Neutrophil (primary cell): ENCODE data around the gene ARNT2.

Experiments
- H3K27ac ChIP-seq: fragments of 200-600 bp; sonication (generic); 2 replicates; pipeline ENCODE4 v1.5.1; 2016; ENCODE audit warnings: mild to moderate bottlenecking, moderate library complexity
- H3K27me3 ChIP-seq: fragments of 200-600 bp; sonication (generic); 2 replicates; pipeline ENCODE4 v1.6.0; 2016; ENCODE audit warnings: mild to moderate bottlenecking
- H3K36me3 ChIP-seq: fragments of 200-600 bp; sonication (generic); 2 replicates; pipeline ENCODE4 v1.5.1; 2017
- H3K4me1 ChIP-seq, 2 experiments: fragments of 200-600 bp in 1 of 2; sonication (generic) in 1 of 2; 1 replicate in 1 of 2; 2 replicates in 1 of 2; pipeline versions ENCODE4 v1.5.1 to v1.6.1; 2013 to 2016; ENCODE audit warnings: low read depth in 1 of 2, low read length in 1 of 2, mild to moderate bottlenecking in 1 of 2, moderate library complexity in 1 of 2; ENCODE audit not compliant: control insufficient read depth in 1 of 2, insufficient read depth in 1 of 2
- H3K4me3 ChIP-seq, 2 experiments: fragments of 200-600 bp in 1 of 2; sonication (generic) in 1 of 2; 1 replicate in 1 of 2; 2 replicates in 1 of 2; pipeline ENCODE4 v1.5.1; 2013 to 2016; ENCODE audit warnings: low read depth in 1 of 2, low read length in 1 of 2, mild to moderate bottlenecking in 1 of 2, moderate library complexity in 1 of 2
- H3K9me3 ChIP-seq: fragments of 200-600 bp; sonication (generic); 2 replicates; pipeline ENCODE4 v1.5.1; 2016
- TF ChIP-seq, protein P1 (sequence below): fragments of 200-600 bp; sonication (generic); IDR thresholded peaks from 2 replicates; pipeline ENCODE4 v1.5.1; 2016; ENCODE audit warnings: antibody characterized with exemption

ARNT2 gene

DNA sequence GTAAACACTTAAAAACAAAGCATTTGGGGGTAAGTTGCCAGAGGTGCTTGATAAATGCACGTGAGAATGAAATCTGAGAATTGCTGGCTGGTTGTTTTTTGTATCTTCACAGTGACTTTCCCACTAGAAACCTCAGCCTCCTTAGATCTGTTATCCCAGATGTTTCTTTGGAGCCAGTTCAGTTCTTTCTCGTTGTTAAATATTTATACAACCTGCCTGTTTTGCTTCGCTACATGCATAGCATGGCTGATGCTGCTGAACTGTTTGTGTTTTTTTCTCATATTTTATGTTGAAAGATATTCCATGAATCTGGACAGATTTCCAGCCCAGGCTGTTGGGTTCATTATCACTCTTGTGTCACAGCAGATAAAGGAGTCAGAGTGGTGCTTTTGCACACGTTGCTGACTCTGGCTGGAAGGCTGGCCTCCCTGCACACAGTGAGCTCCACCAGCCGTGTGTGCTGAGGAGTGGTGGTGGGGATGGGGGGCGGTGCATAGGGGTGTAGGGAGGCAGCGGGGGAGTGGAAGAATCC, 80.2 kb downstream of the ARNT2 start:
- Histone ChIP-seq H3K27ac (no peak overlapping the region), H3K4me3 (no peak overlapping the region), H3K4me1 (no peaks in the 10 kb centered on the region), H3K27me3 (no peaks in the 10 kb centered on the region), H3K36me3 (no peaks in the 10 kb centered on the region), H3K9me3 (no peaks in the 10 kb centered on the region)
- TF ChIP-seq, protein P1, sequence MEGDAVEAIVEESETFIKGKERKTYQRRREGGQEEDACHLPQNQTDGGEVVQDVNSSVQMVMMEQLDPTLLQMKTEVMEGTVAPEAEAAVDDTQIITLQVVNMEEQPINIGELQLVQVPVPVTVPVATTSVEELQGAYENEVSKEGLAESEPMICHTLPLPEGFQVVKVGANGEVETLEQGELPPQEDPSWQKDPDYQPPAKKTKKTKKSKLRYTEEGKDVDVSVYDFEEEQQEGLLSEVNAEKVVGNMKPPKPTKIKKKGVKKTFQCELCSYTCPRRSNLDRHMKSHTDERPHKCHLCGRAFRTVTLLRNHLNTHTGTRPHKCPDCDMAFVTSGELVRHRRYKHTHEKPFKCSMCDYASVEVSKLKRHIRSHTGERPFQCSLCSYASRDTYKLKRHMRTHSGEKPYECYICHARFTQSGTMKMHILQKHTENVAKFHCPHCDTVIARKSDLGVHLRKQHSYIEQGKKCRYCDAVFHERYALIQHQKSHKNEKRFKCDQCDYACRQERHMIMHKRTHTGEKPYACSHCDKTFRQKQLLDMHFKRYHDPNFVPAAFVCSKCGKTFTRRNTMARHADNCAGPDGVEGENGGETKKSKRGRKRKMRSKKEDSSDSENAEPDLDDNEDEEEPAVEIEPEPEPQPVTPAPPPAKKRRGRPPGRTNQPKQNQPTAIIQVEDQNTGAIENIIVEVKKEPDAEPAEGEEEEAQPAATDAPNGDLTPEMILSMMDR, result no peak

GRCh38 chr15:80485370-80486164, 81.4 kb downstream of the ARNT2 start:
- no peak overlapping the region for H3K4me3 ChIP-seq
- H3K27ac ChIP-seq, result no peak overlapping the region
- TF ChIP-seq, protein P1, result no peak

DNA sequence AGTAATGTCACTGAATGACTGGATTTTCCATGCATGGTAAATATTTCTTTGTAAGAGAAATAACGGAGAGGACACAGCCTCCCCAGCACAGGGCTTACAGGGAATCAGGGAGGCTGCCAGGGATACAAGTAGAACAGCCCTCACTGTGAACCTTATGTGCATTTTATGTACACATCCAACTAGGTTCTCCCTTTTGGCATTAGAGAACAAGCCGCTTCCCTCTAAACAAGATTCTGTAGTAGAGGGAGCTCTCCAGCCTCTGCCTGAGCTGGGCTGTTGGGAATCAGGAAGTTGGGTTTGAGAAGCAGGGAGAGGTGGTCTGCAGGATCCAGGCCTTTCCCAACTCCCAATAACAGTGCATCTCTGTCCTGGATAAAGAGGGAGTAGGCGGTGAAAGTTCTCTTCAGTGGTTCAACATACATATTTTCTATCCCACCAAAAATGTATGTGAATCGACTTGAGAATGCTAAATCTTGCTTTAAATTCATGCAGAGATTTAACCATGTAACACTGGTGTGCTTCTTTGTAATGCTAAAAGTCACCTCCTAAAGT, 83.7 kb downstream of the ARNT2 start:
- Histone ChIP-seq H3K27ac (no peak overlapping the region), H3K4me3 (no peak overlapping the region), H3K36me3 (no peaks in the 10 kb centered on the region), H3K9me3 (no peaks in the 10 kb centered on the region), H3K27me3 (no peaks in the 10 kb centered on the region), H3K4me1 (no peaks in the 10 kb centered on the region)
- TF ChIP-seq, protein P1, result no peak

More at GRCh38 chr15:80485370-80486164, 81.4 kb downstream of the ARNT2 start:
- Histone ChIP-seq H3K4me1 (no peaks in the 10 kb centered on the region), H3K36me3 (no peaks in the 10 kb centered on the region), H3K27me3 (no peaks in the 10 kb centered on the region), H3K9me3 (no peaks in the 10 kb centered on the region)

DNA sequence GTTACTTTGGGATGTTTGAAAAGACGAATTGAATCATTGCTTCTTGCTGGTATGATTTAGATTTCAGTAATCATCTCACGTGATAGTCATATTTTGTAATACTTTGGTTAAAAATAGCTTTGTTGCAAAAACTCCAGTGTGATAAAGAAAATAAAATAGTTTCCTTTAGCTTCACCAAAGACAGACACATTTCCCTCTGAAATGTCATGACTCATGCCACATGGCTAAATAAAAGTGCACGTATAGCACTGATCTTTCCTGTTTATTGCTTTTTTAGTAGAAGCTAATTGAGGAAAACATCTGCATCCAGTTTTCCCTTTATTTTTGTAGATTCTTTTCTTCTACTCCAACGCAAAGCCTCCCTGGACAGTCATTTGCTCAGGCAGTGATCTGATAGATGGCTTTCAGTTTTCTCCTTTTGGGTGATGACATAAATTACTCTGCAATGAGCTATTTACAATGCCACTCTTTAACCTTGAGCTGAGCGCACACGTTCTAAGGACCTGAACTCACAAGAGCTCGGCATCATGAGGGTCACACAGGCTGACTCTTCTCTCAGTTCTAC, 84.9 kb downstream of the ARNT2 start:
- Histone ChIP-seq H3K4me3 (no peak overlapping the region), H3K4me1 (no peaks in the 10 kb centered on the region), H3K27me3 (no peaks in the 10 kb centered on the region), H3K27ac (no peak overlapping the region), H3K9me3 (no peaks in the 10 kb centered on the region), H3K36me3 (no peaks in the 10 kb centered on the region)
- TF ChIP-seq, protein P1, result no peak

DNA sequence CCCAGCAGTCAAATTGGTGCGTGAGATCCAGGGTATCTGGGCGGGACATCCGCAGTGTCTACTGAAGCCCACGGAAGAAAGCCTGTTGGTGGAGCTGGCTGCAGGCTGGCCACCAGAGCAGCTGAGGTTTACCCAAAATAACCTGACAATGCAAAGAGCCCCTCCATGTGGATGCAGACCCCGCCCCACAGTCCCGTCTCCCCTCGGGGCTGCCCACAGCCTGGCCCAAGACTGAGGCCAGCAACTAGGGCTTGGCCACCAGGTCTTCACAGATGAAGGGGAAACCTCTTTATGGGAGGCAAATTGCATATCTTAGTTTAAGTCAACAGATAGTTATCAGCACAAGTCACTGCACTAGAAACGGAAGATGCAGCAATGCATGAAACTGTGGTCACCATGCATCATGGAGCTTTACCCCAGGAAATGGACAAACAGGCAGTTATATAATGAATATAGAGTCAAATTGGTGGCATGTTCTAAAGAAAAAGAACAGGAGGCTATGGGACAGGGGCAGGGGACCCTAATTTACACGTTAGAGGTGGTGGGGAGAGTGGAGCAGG, 86.3 kb downstream of the ARNT2 start:
- H3K36me3 ChIP-seq, result no peaks in the 10 kb centered on the region
- no peak overlapping the region for H3K4me3 ChIP-seq
- H3K4me1 ChIP-seq, result no peaks in the 10 kb centered on the region
- no peaks in the 10 kb centered on the region for H3K9me3 ChIP-seq
- TF ChIP-seq, protein P1, result no peak
- H3K27ac ChIP-seq, result no peak overlapping the region
- no peaks in the 10 kb centered on the region for H3K27me3 ChIP-seq
